Right renal pelvis (tissue), 4 donors: Measurements from ENCODE around the gene DDO. TPM values are rescaled to one million over a fixed set of nuclear protein-coding genes. Genes with fewer than 3 reads are reported as not detected.

Source experiments
- DNase-seq, 4 donors: peaks; one replicate each; pipeline ENCODE4 v3.0.0-alpha.2; 2013; ENCODE audit warnings: low read depth in 4 of 4, low spot score in 3 of 4, missing footprints in 1 of 4
- polyA plus RNA-seq, 4 donors: library from polyadenylated mRNA; unstranded; fragments of 120-200 nt; gene quantifications; one replicate each; pipeline ENCODE4 v1.2.1, GENCODE V29; 2013; ENCODE audit not compliant: insufficient read length in 4 of 4

DDO gene
- polyA plus RNA-seq, 4 donors: 0.43 to 1.2 (median 0.79) TPM

GRCh38 chr6:110348961-110349690 is 66.2 kb downstream of the DDO start:
- DNase-seq: no peak

DNA sequence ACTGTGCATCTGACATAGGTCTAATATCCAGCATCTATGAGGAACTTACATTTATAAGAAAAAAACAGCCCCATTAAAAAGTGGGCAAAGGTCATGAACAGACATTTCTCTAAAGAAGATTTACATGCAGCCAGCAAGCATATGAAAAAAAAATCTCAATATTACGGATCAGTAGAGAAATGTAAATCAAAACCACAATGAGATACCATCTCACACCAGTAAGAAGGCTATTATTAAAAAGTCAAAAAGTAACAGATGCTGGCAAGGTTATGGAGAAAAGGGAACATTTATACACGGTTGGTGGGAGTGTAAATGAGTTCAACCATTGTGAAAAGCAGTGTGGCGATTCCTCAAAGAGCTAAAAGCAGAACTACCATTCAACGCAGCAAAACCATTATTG is 70.3 kb downstream of the DDO start:
- no peak for DNase-seq

GRCh38 chr6:110342759-110343158 is 72.6 kb downstream of the DDO start:
- no peak for DNase-seq

Other genes with a start within 250 kb of the DDO start
- gene WASF1, start 235.9 kb downstream of the DDO start, polyA plus RNA-seq: 10 to 100 TPM; 47.1 to 63.6 (median 56.3) TPM
- gene CDC40, start 235.1 kb downstream of the DDO start, polyA plus RNA-seq: 10 to 100 TPM; 28.3 to 37.0 (median 33.0) TPM
- 10 to 100 TPM; 11.9 to 17.3 (median 14.0) TPM for gene METTL24, start 57.2 kb downstream of the DDO start, polyA plus RNA-seq
- gene SLC22A16, start 61.0 kb upstream of the DDO start, polyA plus RNA-seq: under 1 TPM; 0.25 to 0.63 (median 0.38) TPM